Right lobe of liver (tissue), 6 donors: ENCODE results near the gene SCG3. TPM values are rescaled to one million over a fixed set of nuclear protein-coding genes. Genes with fewer than 3 reads are reported as not detected.
A peak's percentile ranks its signal among the peaks of the same experiment; 100 is the strongest.

Experiments
- ATAC-seq, 4 donors: fragments of 200-7000 bp; cut with Tn5 transposase; one replicate each; pipeline ENCODE4 v1.9.1; 2020; ENCODE audit warnings: mild to moderate bottlenecking in 4 of 4, moderate library complexity in 4 of 4
- DNase-seq, 3 donors: peaks; one replicate each; pipeline ENCODE4 v3.0.0-alpha.2; 2020
- H3K27ac ChIP-seq, 3 donors: fragments of 200-600 bp; one replicate each; pipeline ENCODE4 v1.8.0; 2022
- H3K27me3 ChIP-seq, 2 donors: fragments of 200-600 bp; one replicate each; pipeline ENCODE4 v1.8.0; 2022
- H3K36me3 ChIP-seq, 4 donors: fragments of 200-600 bp; sonication (generic) in 1 of 4; one replicate each; pipeline versions ENCODE4 v1.5.1 to v1.8.0; 2017 to 2022; ENCODE audit warnings: control low read depth in 1 of 4
- H3K4me1 ChIP-seq, 4 donors: fragments of 200-600 bp; sonication (generic) in 1 of 4; one replicate each; pipeline versions ENCODE4 v1.5.1 to v1.8.0; 2017 to 2022; ENCODE audit warnings: control low read depth in 1 of 4
- H3K4me3 ChIP-seq, 3 donors: fragments of 200-600 bp; one replicate each; pipeline ENCODE4 v1.8.0; 2022
- H3K9me3 ChIP-seq, 4 donors: fragments of 200-600 bp; sonication (generic) in 1 of 4; one replicate each; pipeline versions ENCODE4 v1.5.1 to v1.8.0; 2017 to 2022; ENCODE audit warnings: control low read depth in 1 of 4
- POLR2A ChIP-seq: fragments of 450-650 bp; IDR thresholded peaks from one replicate; pipeline ENCODE4 v1.6.1; 2017; ENCODE audit warnings: antibody characterized with exemption, mild to moderate bottlenecking
- WGBS: methylation state at CpG from one replicate; pipeline ENCODE4 v1.1.6; 2018; ENCODE audit warnings: low coverage, low lambda C conversion rate; ENCODE audit not compliant: insufficient coverage; ENCODE audit errors: missing lambda C conversion rate; 5-methylcytosine and 5-hydroxymethylcytosine counted together
- intact Hi-C, 2 donors: fragments of 100-400 bp; cut with DNase I; formaldehyde crosslinking; loops; one replicate each; pipeline versions ENCODE4 v1.11.2 to v1.14.1; 2022
- total RNA-seq, 6 experiments: library from RNA; depleted of rRNA in 2 of 6; stranded (reverse); fragments of >200 nt in 2 of 6; fragmentation: NEBNext Ultra II Directional in 3 of 6; extraction: Animal tissue kit (Norgen Biotek cat#: 25700) in 3 of 6; gene quantifications; one replicate each; pipeline versions ENCODE4 v1.1.0 to v1.2.4, GENCODE V29; 2016 to 2023
- TF ChIP-seq, protein P1 (sequence below), 4 donors: fragments of 200-600 bp in 3 of 4; fragments of 450-650 bp in 1 of 4; IDR thresholded peaks; one replicate each; pipeline versions ENCODE4 v1.5.1 to v1.8.0; 2016 to 2022; ENCODE audit warnings: antibody characterized with exemption in 4 of 4, mild to moderate bottlenecking in 2 of 4
- donor health status: DM: no; HTN: yes; CAD: no.
- donor health status: DM: no; HTN: no; CAD: no.
- donor health status: DM: no; HTN: no; CAD: no.
- donor health status: DM: no; HTN: yes; CAD: no.
- donor health status: DM: no; HTN: yes; CAD: no.

Gene SCG3
- total RNA-seq, 6 experiments from 2014 or later: not detected

DNA sequence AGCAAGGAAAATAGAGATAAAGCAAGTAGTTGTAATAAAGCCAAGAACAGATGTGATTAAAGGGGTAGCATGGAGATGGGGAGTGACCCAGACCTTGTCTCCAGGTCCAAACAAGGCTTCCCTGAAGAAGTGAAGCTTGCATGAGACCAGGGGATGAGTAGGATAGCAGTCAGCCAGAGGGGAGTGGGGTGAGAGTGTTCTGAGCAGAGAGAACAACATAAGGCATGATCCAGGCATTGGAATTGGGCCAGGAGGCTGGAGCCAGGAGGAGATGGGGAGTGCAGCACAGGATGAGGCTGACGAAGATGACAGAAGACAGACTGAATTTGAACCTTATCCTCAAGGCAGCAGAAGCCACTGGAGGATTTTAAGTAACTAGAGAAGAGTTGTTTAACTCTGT, 77.3 kb downstream of the SCG3 start:
- no peaks in the 10 kb centered on the region for H3K36me3 ChIP-seq
- ATAC-seq (peak in 2 of 4 donors; percentile 19 to 38), DNase-seq (no peak)
- no peak overlapping the region for H3K27ac ChIP-seq
- H3K4me1 ChIP-seq: no peaks in the 10 kb centered on the region
- no peaks in the 10 kb centered on the region for H3K27me3 ChIP-seq
- no peak for TF ChIP-seq POLR2A
- intact Hi-C loops: no loop called here
- H3K4me3 ChIP-seq: no peak overlapping the region
- H3K9me3 ChIP-seq: no peaks in the 10 kb centered on the region
- WGBS: 55% methylated on average over 1 of the region's 1 CpG

DNA sequence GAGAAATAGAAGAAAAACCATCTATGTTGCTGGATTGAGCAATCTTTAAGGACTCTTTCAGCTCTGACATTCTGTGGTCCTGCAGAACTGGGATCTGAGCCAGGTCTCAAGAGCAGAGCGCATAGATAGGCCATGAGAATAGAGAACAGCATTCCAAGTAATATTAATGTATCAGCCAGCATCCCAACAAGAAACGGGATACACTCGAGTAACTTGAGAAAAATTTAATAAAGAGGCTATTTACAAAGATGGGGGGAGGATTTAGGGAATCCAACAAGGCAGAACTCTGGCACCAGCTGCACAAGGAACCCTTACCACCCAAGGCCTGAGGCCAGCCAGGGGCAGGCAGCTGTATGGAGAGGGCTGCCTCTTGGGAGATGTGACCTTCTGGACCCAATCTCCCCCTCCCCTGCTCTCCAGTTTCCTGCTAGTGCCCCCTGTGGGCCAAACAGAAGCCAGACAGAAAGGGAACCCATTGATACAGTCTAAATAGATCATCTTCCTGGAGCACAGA, 78.3 kb downstream of the SCG3 start:
- Histone ChIP-seq H3K27me3 (no peaks in the 10 kb centered on the region), H3K4me3 (no peak overlapping the region), H3K36me3 (no peaks in the 10 kb centered on the region), H3K9me3 (no peaks in the 10 kb centered on the region), H3K4me1 (no peaks in the 10 kb centered on the region), H3K27ac (no peak overlapping the region)
- 65% methylated on average over 2 of the region's 3 CpGs for WGBS
- ATAC-seq (peak in 2 of 4 donors; percentile 33 to 43), DNase-seq (no peak)
- TF ChIP-seq, protein P1, sequence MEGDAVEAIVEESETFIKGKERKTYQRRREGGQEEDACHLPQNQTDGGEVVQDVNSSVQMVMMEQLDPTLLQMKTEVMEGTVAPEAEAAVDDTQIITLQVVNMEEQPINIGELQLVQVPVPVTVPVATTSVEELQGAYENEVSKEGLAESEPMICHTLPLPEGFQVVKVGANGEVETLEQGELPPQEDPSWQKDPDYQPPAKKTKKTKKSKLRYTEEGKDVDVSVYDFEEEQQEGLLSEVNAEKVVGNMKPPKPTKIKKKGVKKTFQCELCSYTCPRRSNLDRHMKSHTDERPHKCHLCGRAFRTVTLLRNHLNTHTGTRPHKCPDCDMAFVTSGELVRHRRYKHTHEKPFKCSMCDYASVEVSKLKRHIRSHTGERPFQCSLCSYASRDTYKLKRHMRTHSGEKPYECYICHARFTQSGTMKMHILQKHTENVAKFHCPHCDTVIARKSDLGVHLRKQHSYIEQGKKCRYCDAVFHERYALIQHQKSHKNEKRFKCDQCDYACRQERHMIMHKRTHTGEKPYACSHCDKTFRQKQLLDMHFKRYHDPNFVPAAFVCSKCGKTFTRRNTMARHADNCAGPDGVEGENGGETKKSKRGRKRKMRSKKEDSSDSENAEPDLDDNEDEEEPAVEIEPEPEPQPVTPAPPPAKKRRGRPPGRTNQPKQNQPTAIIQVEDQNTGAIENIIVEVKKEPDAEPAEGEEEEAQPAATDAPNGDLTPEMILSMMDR (IDR thresholded peaks at IDR 0.05): peak in 1 of 4 donors; percentile 10
- no peak for TF ChIP-seq POLR2A
- intact Hi-C loops: loop anchor here in 1 of 2 donors (10.0 kb wide), 1 partner anchor 105 kb away; no protein-coding TSS in a partner anchor

DNA sequence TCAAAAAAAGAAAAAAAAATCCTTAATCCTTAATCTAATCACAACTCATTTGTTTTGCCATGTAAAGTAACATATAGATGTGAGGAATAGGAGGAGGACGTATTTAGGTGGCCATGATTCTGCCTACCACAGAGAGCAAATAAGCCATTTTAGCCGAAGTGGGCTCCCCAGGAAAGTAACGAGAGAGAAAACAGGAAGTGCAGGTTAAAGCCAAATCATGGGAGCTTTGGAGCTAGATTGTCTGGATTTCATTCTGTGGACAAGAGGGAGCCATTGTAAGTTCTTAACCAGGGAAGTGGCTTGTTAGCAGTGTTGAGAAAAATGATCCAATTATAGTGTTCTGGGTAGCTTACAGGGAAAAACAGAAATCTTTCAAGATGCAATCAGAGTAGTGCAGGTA, 79.5 kb downstream of the SCG3 start:
- Histone ChIP-seq H3K4me1 (no peaks in the 10 kb centered on the region), H3K27ac (no peak overlapping the region), H3K27me3 (no peaks in the 10 kb centered on the region), H3K9me3 (no peaks in the 10 kb centered on the region), H3K36me3 (no peaks in the 10 kb centered on the region), H3K4me3 (no peak overlapping the region)
- 72% methylated on average over 3 of the region's 3 CpGs for WGBS
- ATAC-seq: no peak
- intact Hi-C loops: loop anchor here in 1 of 2 donors (10.0 kb wide), 1 partner anchor 106 kb away; no protein-coding TSS in a partner anchor
- no peak for TF ChIP-seq POLR2A
- TF ChIP-seq, protein P1 (IDR thresholded peaks at IDR 0.05): no peak
- DNase-seq: no peak

DNA sequence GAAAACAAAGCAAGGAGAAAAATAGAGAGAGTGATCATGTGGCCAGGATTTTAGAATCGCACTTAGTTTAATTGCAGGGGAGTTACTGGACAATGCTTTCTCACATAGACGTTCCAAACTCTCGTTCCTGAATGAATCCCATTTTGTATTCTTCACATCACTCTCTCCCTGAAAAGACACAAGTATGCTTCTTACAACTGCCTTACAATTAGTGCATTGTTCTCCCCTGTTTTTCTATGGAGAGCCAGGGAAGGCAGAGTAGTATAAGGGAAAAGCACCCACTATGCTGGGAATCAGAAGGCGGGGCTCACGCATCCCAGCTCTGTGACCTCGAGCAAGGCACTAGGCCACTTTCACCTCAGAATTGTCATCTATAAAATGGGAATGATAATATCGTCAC, 84.4 kb downstream of the SCG3 start:
- Histone ChIP-seq H3K4me3 (no peak overlapping the region), H3K9me3 (no peaks in the 10 kb centered on the region), H3K36me3 (no peaks in the 10 kb centered on the region), H3K27ac (no peak overlapping the region), H3K27me3 (no peaks in the 10 kb centered on the region), H3K4me1 (no peaks in the 10 kb centered on the region)
- intact Hi-C loops: loop anchor here in 1 of 2 donors (10.0 kb wide), 1 partner anchor 111 kb away; no protein-coding TSS in a partner anchor
- WGBS: 72% methylated on average over 7 of the region's 7 CpGs
- no peak for ATAC-seq
- no peak for DNase-seq
- no peak for TF ChIP-seq POLR2A
- TF ChIP-seq, protein P1 (IDR thresholded peaks at IDR 0.05): no peak

DNA sequence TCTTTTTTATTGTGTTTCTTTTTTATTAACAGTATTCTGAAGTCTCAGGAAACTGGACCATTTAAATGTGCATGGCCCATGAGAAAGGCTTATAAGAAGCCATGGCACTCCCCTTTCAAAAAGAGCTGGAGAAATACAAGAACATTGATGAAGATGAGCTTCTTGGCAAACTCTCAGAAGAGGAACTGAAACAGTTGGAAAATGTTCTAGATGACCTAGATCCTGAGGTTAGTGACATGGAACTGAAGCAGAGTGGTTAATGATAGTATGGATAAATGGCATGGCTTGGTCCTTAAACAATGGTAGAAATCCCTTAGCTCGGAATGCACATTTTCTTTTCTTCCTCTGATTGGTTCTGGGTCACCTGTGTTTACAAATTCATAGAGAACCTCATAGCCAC, 85.0 kb downstream of the SCG3 start:
- Histone ChIP-seq H3K27ac (no peak overlapping the region), H3K36me3 (no peaks in the 10 kb centered on the region), H3K27me3 (no peaks in the 10 kb centered on the region), H3K4me3 (no peak overlapping the region), H3K9me3 (no peaks in the 10 kb centered on the region), H3K4me1 (no peaks in the 10 kb centered on the region)
- no peak for TF ChIP-seq POLR2A
- TF ChIP-seq, protein P1 (IDR thresholded peaks at IDR 0.05): no peak
- WGBS: 92% methylated on average over 1 of the region's 1 CpG
- DNase-seq (no peak), ATAC-seq (no peak)
- intact Hi-C loops: loop anchor here in 1 of 2 donors (10.0 kb wide), 1 partner anchor 112 kb away; no protein-coding TSS in a partner anchor
